GM12878 (cell line): ENCODE data around the gene TAF6L. TPM values are rescaled to one million over a fixed set of nuclear protein-coding genes. Genes with fewer than 3 reads are reported as not detected.
"Not testable (repeated sequence)": the region's sequence is repeated elsewhere in the genome, so short reads cannot be mapped to it uniquely, and the experiment has no call there.

Experiments used
- ATAC-seq: fragments of 200-7000 bp; cut with Tn5 transposase; 3 replicates; pipeline ENCODE4 v1.9.1; 2020; ENCODE audit warnings: mild to moderate bottlenecking, moderate library complexity
- BruUV-seq: library from RNA; stranded (reverse); fragments of 400-500 nt; replicated peaks from 2 replicates; lab custom pipeline; 2021; lab: Mats Ljungman, UMichigan
- CTCF ChIA-PET: fragments of 300-600 bp; sonication (Branson Sonifier 250); formaldehyde crosslinking; extraction: SDS; loops from one replicate; lab custom pipeline; 2021; ENCODE audit warnings: inconsistent platforms; lab: Yijun Ruan, JAX
- POLR2A ChIA-PET: fragments of 350-600 bp; formaldehyde crosslinking; extraction: SDS; loops from one replicate; lab custom pipeline; 2021; ENCODE audit warnings: inconsistent platforms; lab: Charles Lee
- RAD21 ChIA-PET: fragments of 300-600 bp; sonication (Branson Sonifier 250); formaldehyde crosslinking; loops from one replicate; lab custom pipeline; 2023; ENCODE audit warnings: antibody characterized with exemption; ENCODE audit not compliant: unreplicated experiment; lab: Charles Lee
- SMC1A ChIA-PET: fragments of 300-600 bp; sonication (Branson Sonifier 250); formaldehyde crosslinking; loops from one replicate; lab custom pipeline; 2023; ENCODE audit not compliant: unreplicated experiment, uncharacterized antibody; lab: Charles Lee
- DNase-seq: peaks from one replicate; pipeline ENCODE4 v3.0.0-alpha.2; 2011; ENCODE audit warnings: low read depth, low spot score
- FAIRE-seq: peaks from 3 replicates; lab custom pipeline; 2011; peaks lifted over from hg19 to GRCh38; lab: Jason Lieb, UNC
- H2AFZ ChIP-seq: 2 replicates; pipeline ENCODE4 v1.6.0; 2011; ENCODE audit warnings: low read depth, low read length, control low read depth; ENCODE audit not compliant: control insufficient read depth
- H3K27ac ChIP-seq: 2 replicates; pipeline ENCODE4 v1.5.1; 2011; ENCODE audit warnings: control low read depth; ENCODE audit not compliant: control insufficient read depth, insufficient read depth
- H3K27me3 ChIP-seq, 2 experiments: replicated peaks in 1 of 2; 2 replicates each; pipeline versions ENCODE4 v1.6.0 to v1.6.1; 2011; ENCODE audit warnings: low read length in 1 of 2; ENCODE audit not compliant: control insufficient read depth in 2 of 2, insufficient read depth in 2 of 2
- H3K36me3 ChIP-seq, 2 experiments: 2 replicates each; pipeline ENCODE4 v1.5.1; 2011; ENCODE audit warnings: low read length in 1 of 2; ENCODE audit not compliant: control insufficient read depth in 2 of 2, insufficient read depth in 2 of 2
- H3K4me1 ChIP-seq: 2 replicates; pipeline ENCODE4 v1.6.1; 2011; ENCODE audit warnings: mild to moderate bottlenecking, low read length, moderate library complexity, mixed read lengths; ENCODE audit not compliant: control insufficient read depth, insufficient read depth
- H3K4me2 ChIP-seq: 2 replicates; pipeline ENCODE4 v1.6.0; 2011; ENCODE audit warnings: control low read depth; ENCODE audit not compliant: control insufficient read depth, insufficient read depth
- H3K4me3 ChIP-seq: fragments of 200-600 bp; sonication (generic); 2 replicates; pipeline ENCODE4 v1.5.1; 2016
- H3K79me2 ChIP-seq: 2 replicates; pipeline ENCODE4 v1.6.0; 2011; ENCODE audit warnings: low read length; ENCODE audit not compliant: control insufficient read depth, insufficient read depth
- H3K9ac ChIP-seq: 2 replicates; pipeline ENCODE4 v1.8.0; 2011; ENCODE audit warnings: low read length, control low read depth, mixed read lengths; ENCODE audit not compliant: control insufficient read depth, insufficient read depth
- H3K9me3 ChIP-seq: replicated peaks from 3 replicates; pipeline ENCODE4 v1.5.1; 2011; ENCODE audit warnings: mild to moderate bottlenecking, low read length; ENCODE audit not compliant: control insufficient read depth, insufficient read depth
- H4K20me1 ChIP-seq: 2 replicates; pipeline ENCODE4 v1.6.0; 2011; ENCODE audit not compliant: control insufficient read depth, insufficient read depth
- ATF2 ChIP-seq: IDR thresholded peaks from 2 replicates; pipeline ENCODE4 v1.6.1; 2012; ENCODE audit warnings: low read length, inconsistent platforms
- ZNF592 ChIP-seq: fragments of 450-650 bp; IDR thresholded peaks from 2 replicates; pipeline ENCODE4 v1.6.1; 2017; ENCODE audit warnings: mild to moderate bottlenecking, moderate library complexity
- WGBS: methylation state at CpG from one replicate; pipeline ENCODE4 v1.1.6; 2016; ENCODE audit warnings: low lambda C conversion rate; ENCODE audit not compliant: insufficient replicate concordance, insufficient coverage; ENCODE audit errors: missing lambda C conversion rate; 5-methylcytosine and 5-hydroxymethylcytosine counted together
- in situ Hi-C: fragments of 300-500 bp; cut with MboI; formaldehyde crosslinking; loops from 9 replicates; pipeline ENCODE4 v1.14.3; 2018; ENCODE audit warnings: mixed read lengths
- intact Hi-C: fragments of 100-400 bp; cut with micrococcal nuclease; formaldehyde crosslinking; loops from one replicate; pipeline ENCODE4 v1.14.2; 2022; ENCODE audit not compliant: unreplicated experiment
- polyA plus RNA-seq, 11 experiments: library from polyadenylated mRNA; depleted of rRNA in 4 of 11; unstranded in 6 of 11; stranded (reverse) in 5 of 11; fragments of >200 nt; fragmentation: Nextera tagmentation in 4 of 11; fragmentation: Illumina TruSeq in 1 of 11; extraction: Ambion mirVana in 4 of 11; extraction: Trizol in 1 of 11; gene quantifications; 1 replicate in 1 of 11; 2 replicates in 10 of 11; pipeline versions ENCODE4 v1.2.1 to v1.2.3, GENCODE V29; 2011 to 2016; ENCODE audit warnings: inconsistent platforms in 2 of 11, missing spikeins in 2 of 11, low read depth in 1 of 11
- total RNA-seq, 4 experiments: library from RNA; depleted of rRNA in 3 of 4; stranded (reverse); fragments of >200 nt in 3 of 4; fragmentation: Illumina TruSeq in 1 of 4; extraction: Trizol in 1 of 4; gene quantifications; 2 replicates each; pipeline versions ENCODE4 v1.2.1 to v1.2.3, GENCODE V29; 2013 to 2021

TAF6L gene
- total and polyA plus RNA-seq, 10 of the 15 experiments (the other 5 are each of a cell fraction or from before 2014, with no cell fraction given): 0.15 to 35.6 (median 19.0) TPM

GRCh38 chr11:62728171-62728988 is 42.8 kb upstream of the TAF6L start, which contains the start of gene TTC9C (continued):
- TF ChIP-seq ZNF592 (no peak), ATF2 (no peak)

GRCh38 chr11:62730076-62730475 is 41.1 kb upstream of the TAF6L start:
- POLR2A ChIA-PET: interaction anchor here (0.6 to 6.8 kb wide), 16 partner anchors 10 to 146 kb away, joined by 3 to 79 read pairs (median 5); partner anchors contain the start of genes BSCL2, GNG3, MTA2 and POLR2G

More at GRCh38 chr11:62730076-62730475, 41.1 kb upstream of the TAF6L start:
- WGBS: 89% methylated on average over 14 of the region's 14 CpGs
- intact Hi-C loops, H3K27me3 ChIP-seq, H3K9me3 ChIP-seq, H3K27ac ChIP-seq, H2AFZ ChIP-seq, in situ Hi-C loops, FAIRE-seq, BruUV-seq, ATAC-seq, DNase-seq, H3K4me1 ChIP-seq: not testable (repeated sequence)
- 0 out of 2 replicates have a peak overlapping the region, but pooled peaks have one; percentile 91 for H3K9ac ChIP-seq
- peaks cover 11% of the 10 kb centered on the region; the same call in 1 of the 2 replicates for H4K20me1 ChIP-seq
- SMC1A ChIA-PET: interaction anchor here (0.7 to 4.8 kb wide), 7 partner anchors 14 to 125 kb away, joined by 3 to 27 read pairs (median 6); partner anchors contain the start of gene ZBTB3
- H3K36me3 ChIP-seq: peaks cover under 1 to 13% of the 10 kb centered on the region in 2 experiments; a peak in 2 of 4 replicates
- RAD21 ChIA-PET: interaction anchor here (1.1 to 5.2 kb wide), 4 partner anchors 24 to 111 kb away, joined by 3 to 44 read pairs (median 5); partner anchors contain the start of genes LBHD1 and ZBTB3
- H3K79me2 ChIP-seq: peaks cover 60% of the 10 kb centered on the region
- H3K4me2 ChIP-seq: peak overlapping the region; percentile 89
- peak overlapping the region; percentile 90 for H3K4me3 ChIP-seq
- CTCF ChIA-PET: interaction anchor here (1.0 to 5.4 kb wide), 7 partner anchors 24 to 306 kb away, joined by 3 to 34 read pairs (median 4); partner anchors contain the start of genes TAF6L, TMEM179B and ZBTB3
